K562 (cell line): Measurements from ENCODE around the gene SKOR1. TPM values are rescaled to one million over a fixed set of nuclear protein-coding genes. Genes with fewer than 3 reads are reported as not detected.

Source experiments
- ATAC-seq: fragments of 200-7000 bp; cut with Tn5 transposase; 3 replicates; pipeline ENCODE4 v1.9.1; 2020; ENCODE audit warnings: moderate library complexity
- BruUV-seq: library from RNA; stranded (reverse); fragments of 400-500 nt; replicated peaks from 2 replicates; lab custom pipeline; 2021; lab: Mats Ljungman, UMichigan
- CTCF ChIA-PET: fragments of 300-600 bp; formaldehyde crosslinking; extraction: SDS; loops from one replicate; lab custom pipeline; 2021; ENCODE audit warnings: low intra/inter-chr PET ratio; lab: Yijun Ruan, JAX
- POLR2A ChIA-PET: fragments of 300-600, 350-650 bp; sonication (Branson Sonifier 250); formaldehyde crosslinking; extraction: SDS; loops from one replicate; lab custom pipeline; 2021; ENCODE audit warnings: antibody characterized with exemption, inconsistent platforms; lab: Yijun Ruan, JAX
- DNase-seq, 4 experiments: peaks; one replicate each; pipeline versions ENCODE4 v3.0.0 to v3.0.0-alpha.2; 2011 to 2018; ENCODE audit warnings: low spot score in 3 of 4, mixed read lengths in 3 of 4; ENCODE audit errors: extremely low read depth in 1 of 4
- FAIRE-seq: peaks from 2 replicates; lab custom pipeline; 2011; peaks lifted over from hg19 to GRCh38; lab: Jason Lieb, UNC
- H2AFZ ChIP-seq: 2 replicates; pipeline ENCODE4 v1.6.0; 2011; ENCODE audit warnings: low read depth, low read length, control low read depth, inconsistent platforms
- H3K27ac ChIP-seq: fragments of 200-600 bp; 3 replicates; pipeline ENCODE4 v1.8.0; 2011; ENCODE audit warnings: low read depth, mild to moderate bottlenecking, control low read depth, inconsistent platforms, low read length, moderate library complexity, mixed read lengths; ENCODE audit errors: extremely low read depth
- H3K27me3 ChIP-seq, 2 experiments: fragments of 300-600 bp in 1 of 2; 2 replicates in 1 of 2; 3 replicates in 1 of 2; pipeline versions ENCODE4 v1.6.0 to v1.8.0; 2011; ENCODE audit warnings: inconsistent platforms in 2 of 2, low read length in 2 of 2, mild to moderate bottlenecking in 1 of 2, mixed read lengths in 1 of 2, moderate library complexity in 1 of 2; ENCODE audit not compliant: control insufficient read depth in 2 of 2, insufficient read depth in 2 of 2
- H3K36me3 ChIP-seq: fragments of 300-600 bp; 3 replicates; pipeline ENCODE4 v1.8.0; 2011; ENCODE audit warnings: mild to moderate bottlenecking, low read length, inconsistent platforms; ENCODE audit not compliant: control insufficient read depth, insufficient read depth
- H3K4me1 ChIP-seq, 2 experiments: fragments of 200-600 bp in 1 of 2; replicated peaks in 1 of 2; 2 replicates in 1 of 2; 3 replicates in 1 of 2; pipeline versions ENCODE4 v1.5.1 to v1.8.0; 2011; ENCODE audit warnings: inconsistent platforms in 2 of 2, low read length in 2 of 2, mild to moderate bottlenecking in 1 of 2, mixed read lengths in 1 of 2, moderate library complexity in 1 of 2; ENCODE audit not compliant: control insufficient read depth in 2 of 2, insufficient read depth in 2 of 2
- H3K4me2 ChIP-seq: 2 replicates; pipeline ENCODE4 v1.6.1; 2011; ENCODE audit warnings: low read length, control low read depth, inconsistent platforms, mixed read lengths; ENCODE audit not compliant: insufficient read depth
- H3K4me3 ChIP-seq: fragments of 200-600 bp; sonication (generic), shearing (Covaris generic); 2 replicates; pipeline ENCODE4 v1.5.1; 2016; ENCODE audit warnings: control low read depth, inconsistent platforms
- H3K79me2 ChIP-seq: fragments of 200-600 bp; 3 replicates; pipeline ENCODE4 v1.8.0; 2011; ENCODE audit warnings: low read length, inconsistent platforms; ENCODE audit not compliant: control insufficient read depth, insufficient read depth
- H3K9ac ChIP-seq, 2 experiments: 2 replicates each; pipeline versions ENCODE4 v1.6.0 to v1.6.1; 2011; ENCODE audit warnings: low read depth in 2 of 2, low read length in 2 of 2, control low read depth in 1 of 2, inconsistent platforms in 1 of 2, mild to moderate bottlenecking in 1 of 2, mixed read lengths in 1 of 2; ENCODE audit not compliant: insufficient read depth in 1 of 2
- H3K9me1 ChIP-seq: one replicate; pipeline ENCODE4 v1.6.0; 2011; ENCODE audit warnings: inconsistent platforms, mild to moderate bottlenecking, low read length, moderate library complexity; ENCODE audit not compliant: control insufficient read depth, insufficient read depth
- H3K9me3 ChIP-seq: replicated peaks from 2 replicates; pipeline ENCODE4 v1.5.1; 2011; ENCODE audit warnings: low read depth, low read length, inconsistent platforms; ENCODE audit not compliant: control insufficient read depth, insufficient read depth
- H4K20me1 ChIP-seq: replicated peaks from 2 replicates; pipeline ENCODE4 v1.6.1; 2011; ENCODE audit warnings: low read length, inconsistent platforms, mixed read lengths; ENCODE audit not compliant: control insufficient read depth, insufficient read depth
- CBX8 ChIP-seq: fragments of 200-600 bp; sonication (generic); IDR thresholded peaks from 2 replicates; pipeline ENCODE4 v1.6.1; 2012; ENCODE audit warnings: borderline replicate concordance, mixed run types, low read depth, mild to moderate bottlenecking, moderate library complexity, mixed read lengths, low read length, control low read depth, inconsistent platforms; ENCODE audit not compliant: poor library complexity, severe bottlenecking; ENCODE audit errors: extremely low read depth
- HDAC6 ChIP-seq: IDR thresholded peaks from 2 replicates; pipeline ENCODE4 v1.6.1; 2012; ENCODE audit warnings: low read depth, mild to moderate bottlenecking, control low read depth, inconsistent platforms, low read length, moderate library complexity
- MAZ ChIP-seq, 2 experiments: fragments of 450-650 bp in 1 of 2; sonication (generic) in 1 of 2; formaldehyde crosslinking; IDR thresholded peaks in 1 of 2; conservative IDR thresholded peaks in 1 of 2; 2 replicates each; pipeline versions ENCODE4 v1.4.0 to v1.5.0; 2020; ENCODE audit warnings: mild to moderate bottlenecking in 1 of 2, missing genetic modification reagents in 1 of 2
- MIER1 ChIP-seq: fragments of 450-650 bp; IDR thresholded peaks from 2 replicates; pipeline ENCODE4 v1.6.1; 2016; ENCODE audit warnings: antibody characterized with exemption, mild to moderate bottlenecking, low read depth
- RAD21 ChIP-seq, 2 experiments: fragments of 250-450 bp in 1 of 2; fragments of 450-650 bp in 1 of 2; sonication (Bioruptor Pico) in 1 of 2; formaldehyde crosslinking in 1 of 2; IDR thresholded peaks in 1 of 2; conservative IDR thresholded peaks in 1 of 2; 2 replicates each; pipeline versions ENCODE4 v1.4.0 to v1.8.0; 2020 to 2022; ENCODE audit warnings: mild to moderate bottlenecking in 2 of 2, moderate library complexity in 1 of 2
- SIN3B ChIP-seq: fragments of 450-650 bp; IDR thresholded peaks from 2 replicates; pipeline ENCODE4 v1.6.1; 2017; ENCODE audit warnings: low read depth, mild to moderate bottlenecking, moderate library complexity
- TAF1 ChIP-seq: IDR thresholded peaks from 2 replicates; pipeline ENCODE4 v1.6.1; 2011; ENCODE audit warnings: mild to moderate bottlenecking, low read length, moderate library complexity; ENCODE audit not compliant: insufficient read depth, control insufficient read depth, severe bottlenecking; ENCODE audit errors: extremely low read depth
- ZNF174 ChIP-seq: fragments of 250-450 bp; sonication (Bioruptor Pico); IDR thresholded peaks from 2 replicates; pipeline ENCODE4 v1.4.0; 2020; ENCODE audit warnings: mild to moderate bottlenecking
- WGBS: fragments of 100-300 bp; shearing (Covaris generic); methylation state at CpG from one replicate; pipeline ENCODE4 v1.1.6; 2016; ENCODE audit warnings: low coverage, mixed read lengths; ENCODE audit not compliant: insufficient coverage; ENCODE audit errors: missing lambda C conversion rate; 5-methylcytosine and 5-hydroxymethylcytosine counted together
- in situ Hi-C: fragments of 300-500 bp; cut with MboI; formaldehyde crosslinking; loops from 4 replicates; pipeline ENCODE4 v1.15.0; 2018; ENCODE audit warnings: inconsistent platforms, mixed read lengths
- intact Hi-C: fragments of 100-400 bp; cut with micrococcal nuclease; formaldehyde crosslinking; loops from 2 replicates; pipeline ENCODE4 v1.14.2; 2022
- polyA plus RNA-seq, 8 experiments: library from polyadenylated mRNA; depleted of rRNA in 4 of 8; stranded (reverse) in 5 of 8; unstranded in 3 of 8; fragments of >200 nt; fragmentation: Nextera tagmentation in 2 of 8; fragmentation: Illumina TruSeq in 1 of 8; extraction: Ambion mirVana in 2 of 8; extraction: Trizol in 1 of 8; gene quantifications; 2 replicates each; pipeline versions ENCODE4 v1.2.1 to v1.2.3, GENCODE V29; 2011 to 2014; ENCODE audit warnings: inconsistent platforms in 1 of 8, missing spikeins in 1 of 8
- total RNA-seq, 7 experiments: library from RNA; depleted of rRNA in 6 of 7; stranded (reverse); fragments of >200 nt in 6 of 7; fragmentation: Illumina TruSeq in 2 of 7; extraction: Trizol in 2 of 7; gene quantifications; 2 replicates each; pipeline versions ENCODE4 v1.2.1 to v1.2.3, GENCODE V29; 2011 to 2021; ENCODE audit warnings: low replicate concordance in 1 of 7

The SKOR1 gene
- total and polyA plus RNA-seq, 9 of the 15 experiments (the other 6 are each of a cell fraction or from before 2014, with no cell fraction given) = 0.04 to 0.41 (median 0.09) TPM; not detected in 3

DNA sequence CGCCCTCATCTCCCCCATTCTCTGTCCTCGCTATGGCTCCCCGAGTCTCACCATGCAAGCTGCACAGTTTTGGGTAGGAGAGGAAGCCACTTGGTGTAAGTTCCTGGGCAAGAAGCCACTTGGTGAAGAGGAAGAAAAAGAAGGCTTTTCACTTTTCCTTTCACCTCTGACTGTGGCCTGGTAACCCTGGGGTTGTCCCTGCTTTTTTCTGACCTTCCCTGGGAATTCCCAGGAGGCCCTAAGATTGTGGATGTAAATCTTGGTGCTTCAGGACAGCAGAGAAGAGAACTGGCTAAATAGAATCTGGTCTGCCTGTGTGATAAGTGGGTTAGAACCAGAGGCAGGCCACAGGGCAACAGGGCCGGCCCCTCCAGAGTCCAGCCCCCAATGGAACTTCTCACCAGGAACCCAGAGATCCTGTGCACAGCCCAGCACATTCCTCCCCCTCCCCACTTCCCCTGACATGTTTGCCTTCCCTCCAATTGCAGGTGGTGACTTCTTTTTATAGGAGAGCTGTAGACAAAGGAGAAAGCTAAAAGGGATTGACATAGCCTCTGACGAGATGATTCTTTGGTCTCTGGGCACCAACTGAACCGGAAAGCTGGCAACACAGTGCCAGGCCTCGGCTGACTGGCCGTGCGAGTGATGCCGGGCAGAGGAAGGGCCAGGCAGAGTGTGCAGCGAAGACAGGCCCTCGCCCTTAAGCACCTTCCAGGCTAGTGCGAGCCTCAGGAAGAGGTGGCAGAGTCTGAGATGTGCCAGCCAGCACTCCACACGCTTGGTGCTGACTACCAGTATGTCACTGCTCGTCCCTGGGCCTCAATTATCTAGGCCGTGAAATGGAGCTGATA is 19.4 kb upstream of the SKOR1 start:
- no peaks in the 10 kb centered on the region for H3K79me2 ChIP-seq
- no peak overlapping the region for H3K4me3 ChIP-seq
- intact Hi-C loops (no loop called here), in situ Hi-C loops (no loop called here)
- no peak overlapping the region for H3K27ac ChIP-seq
- ChIA-PET CTCF (no interaction called here), POLR2A (no interaction called here)
- H2AFZ ChIP-seq = no peak overlapping the region
- TF ChIP-seq SIN3B = no peak
- TF ChIP-seq MIER1 = no peak
- TF ChIP-seq ZNF174 (CRISPR knock-in tag) = no peak
- TF ChIP-seq TAF1 = no peak
- no peak for TF ChIP-seq CBX8
- TF ChIP-seq HDAC6 = no peak
- TF ChIP-seq MAZ (CRISPR knock-in tag; conservative IDR thresholded peaks at IDR 0.05 in 1 of 2, IDR thresholded peaks at IDR 0.05 in 1 of 2) = no peak
- TF ChIP-seq RAD21 (CRISPR knock-in tag; conservative IDR thresholded peaks at IDR 0.05 in 1 of 2, IDR thresholded peaks at IDR 0.05 in 1 of 2) = no peak
- H3K9me3 ChIP-seq = no peaks in the 10 kb centered on the region
- peaks cover 7 to 28% of the 10 kb centered on the region in 2 experiments for H3K4me1 ChIP-seq
- no peaks in the 10 kb centered on the region for H3K36me3 ChIP-seq
- no peak overlapping the region for H3K9ac ChIP-seq
- peaks cover 11% of the 10 kb centered on the region for H3K9me1 ChIP-seq
- H4K20me1 ChIP-seq = peaks cover 11% of the 10 kb centered on the region; the same call in 1 of the 2 replicates
- H3K27me3 ChIP-seq = no peaks in the 10 kb centered on the region
- 68% methylated on average over 15 of the region's 16 CpGs for WGBS
- no peak for ATAC-seq
- BruUV-seq = no TSS peak
- FAIRE-seq = no peak
- no peak for DNase-seq
- H3K4me2 ChIP-seq = no peak overlapping the region
